GM19351 (cell line): Measurements from ENCODE around the gene MRNIP.
"Not testable (repeated sequence)": the region's sequence is repeated elsewhere in the genome, so short reads cannot be mapped to it uniquely, and the experiment has no call there.

ENCODE experiments used
- ATAC-seq: cut with Tn5 transposase; IDR thresholded peaks from one replicate; pipeline ENCODE4 v1.9.1; 2021; ENCODE audit warnings: mild to moderate bottlenecking, moderate library complexity; ENCODE audit not compliant: unreplicated experiment

MRNIP gene

DNA sequence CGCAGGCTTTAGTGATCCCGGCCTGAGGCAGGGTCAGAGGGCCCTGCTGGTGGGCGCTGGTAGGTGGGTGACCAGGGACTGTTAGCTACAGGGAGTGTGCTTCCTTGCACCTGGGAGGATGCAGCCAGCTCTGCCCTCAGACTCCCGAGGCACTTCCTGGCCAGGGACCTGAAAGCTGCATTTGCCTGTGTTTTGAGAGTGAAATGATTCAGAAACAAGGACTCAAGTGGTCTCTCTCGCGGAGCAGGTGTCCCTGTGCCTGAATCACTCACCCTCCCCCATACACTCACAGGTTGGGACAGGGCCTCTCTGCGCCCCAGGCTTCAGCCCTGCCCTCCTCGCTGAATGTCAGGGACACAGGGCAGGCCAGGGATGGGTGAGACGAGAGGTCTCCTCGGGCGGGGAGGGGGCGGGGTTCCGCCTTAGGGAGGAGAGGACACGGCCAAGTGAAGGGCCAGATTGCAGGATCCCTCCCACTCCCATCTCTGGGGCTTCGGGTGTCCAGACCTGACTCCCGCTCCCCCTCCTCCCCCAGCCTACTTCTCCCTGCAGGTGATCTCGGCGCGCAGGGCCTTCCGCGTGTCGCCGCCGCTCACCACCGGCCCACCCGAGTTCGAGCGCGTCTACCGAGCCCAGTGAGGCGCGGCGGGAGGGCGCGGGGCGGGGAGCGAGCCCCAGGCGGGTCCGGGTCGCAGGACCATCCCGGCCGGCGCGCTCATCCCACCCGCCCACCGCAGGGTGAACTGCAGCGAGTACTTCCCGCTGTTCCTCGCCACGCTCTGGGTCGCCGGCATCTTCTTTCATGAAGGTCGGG lies 63.4 kb downstream of the MRNIP start:
- no peak for ATAC-seq

DNA sequence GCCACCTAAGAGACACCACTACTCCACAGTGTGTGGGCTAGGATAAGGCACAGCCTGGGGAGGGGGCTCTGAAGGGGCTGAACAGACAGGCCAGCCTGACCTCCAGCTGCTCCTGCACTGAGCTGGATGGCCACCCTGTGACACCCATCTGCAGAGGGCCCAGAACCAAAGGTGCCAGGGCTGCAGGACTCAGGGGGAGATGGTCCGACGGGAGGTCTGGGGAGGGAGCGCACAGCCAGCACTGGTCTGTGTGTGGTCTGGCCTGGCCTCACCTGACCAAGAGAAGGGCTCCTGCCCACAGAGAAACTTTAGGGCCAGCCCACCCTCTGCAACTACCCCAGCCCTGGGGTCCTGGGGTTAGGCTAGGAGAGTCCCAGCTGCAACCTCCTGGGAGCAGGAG lies 64.0 kb downstream of the MRNIP start:
- ATAC-seq, result no peak

DNA sequence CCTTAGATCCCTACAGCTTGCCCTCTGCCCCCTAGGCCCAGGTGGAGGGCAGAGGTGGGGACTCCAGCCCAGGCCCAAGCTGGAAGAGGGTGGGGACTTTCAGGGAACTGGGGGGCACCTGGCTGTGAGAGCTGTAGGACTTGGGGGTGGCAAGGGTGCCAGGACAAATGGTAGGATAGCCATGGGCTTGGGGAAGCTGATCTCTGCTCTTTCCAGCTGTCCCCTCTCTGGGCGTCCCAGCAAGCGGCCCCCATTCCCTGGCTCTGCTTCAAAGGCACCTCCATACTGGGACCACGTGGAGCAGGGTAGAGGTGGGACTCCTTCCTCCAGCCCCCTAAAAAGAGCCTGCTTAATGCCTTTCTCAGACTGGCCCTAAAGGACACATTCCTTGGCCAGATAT lies 64.4 kb downstream of the MRNIP start:
- ATAC-seq, result no peak

DNA sequence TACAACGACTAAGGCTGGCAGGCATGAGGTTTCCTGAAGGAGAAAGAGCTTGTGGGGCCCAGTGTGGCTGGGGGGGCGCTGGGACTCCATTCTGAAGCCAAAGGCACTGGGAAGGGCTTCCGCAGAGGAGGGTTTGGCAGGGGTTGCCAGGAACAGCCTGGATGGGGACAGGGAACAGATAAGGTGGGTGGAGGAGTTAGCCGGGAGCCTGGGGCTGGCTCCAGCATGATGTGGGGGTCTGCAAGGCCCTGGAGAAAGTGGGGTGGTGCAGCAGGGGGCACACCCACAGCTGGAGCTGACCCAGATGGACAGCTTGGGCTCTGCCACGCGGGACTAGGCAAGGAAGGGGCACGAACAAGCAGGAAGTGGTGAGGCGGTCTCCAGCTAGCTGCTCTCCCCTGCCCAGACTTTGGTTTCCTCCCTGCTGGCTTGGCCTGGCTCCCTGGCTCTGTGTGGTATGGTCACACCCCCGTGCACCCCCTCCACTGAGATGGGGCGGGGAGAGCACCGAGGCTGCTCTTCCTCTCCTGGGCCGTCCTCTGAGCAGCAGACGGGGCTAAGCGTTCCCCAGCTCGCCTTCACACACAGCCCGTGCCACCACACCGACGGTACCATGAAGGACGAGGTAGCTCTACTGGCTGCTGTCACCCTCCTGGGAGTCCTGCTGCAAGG lies 65.0 kb downstream of the MRNIP start, which contains the start of gene LTC4S:
LTC4S (plus strand) TSS at position 519 of the 672 bp plus-strand sequence; CDS start at position 614, 95 bp downstream.
- no peak for ATAC-seq

DNA sequence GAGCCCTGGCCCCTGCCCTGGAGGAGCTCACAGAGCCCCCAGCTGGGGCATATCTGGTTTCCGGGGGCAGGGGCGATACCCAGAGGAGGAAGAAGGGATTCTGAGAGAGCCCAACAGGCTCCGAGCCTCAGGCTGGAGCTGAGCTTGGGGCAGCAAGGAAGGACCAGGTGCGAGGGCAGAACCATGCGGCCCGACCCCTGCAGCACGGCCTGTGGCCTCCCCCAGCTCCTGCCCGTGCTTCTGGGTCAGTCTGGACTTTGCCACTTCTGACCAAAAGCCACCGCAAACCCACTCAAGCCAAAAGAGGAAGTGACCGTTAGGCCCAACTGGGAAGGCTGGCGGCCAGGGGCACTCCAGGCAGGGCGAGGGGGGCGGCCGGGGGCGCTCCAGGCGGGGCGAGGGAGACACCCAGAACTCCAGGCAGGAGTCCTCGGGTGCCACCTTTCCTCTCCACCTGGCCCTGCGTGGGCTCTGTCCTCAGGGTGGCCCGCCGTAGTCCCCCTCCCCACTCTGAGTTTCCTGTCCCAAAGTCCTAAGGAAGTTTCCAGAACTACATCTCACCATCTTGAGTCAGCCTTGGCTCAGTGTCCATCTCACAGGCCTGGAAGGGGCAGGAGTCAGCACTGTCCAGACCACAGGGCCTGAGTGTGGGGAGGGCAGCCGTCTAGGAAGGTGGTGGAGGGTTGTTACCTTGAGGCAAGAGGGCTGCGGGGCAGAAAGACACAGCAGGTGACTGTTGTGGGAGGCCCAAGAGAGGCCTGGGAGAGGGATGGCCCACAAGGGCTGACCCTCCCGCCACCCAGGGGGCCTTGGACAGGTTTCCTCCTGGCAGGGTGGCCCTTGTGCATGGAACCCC lies 65.8 kb downstream of the MRNIP start:
- no peak for ATAC-seq

DNA sequence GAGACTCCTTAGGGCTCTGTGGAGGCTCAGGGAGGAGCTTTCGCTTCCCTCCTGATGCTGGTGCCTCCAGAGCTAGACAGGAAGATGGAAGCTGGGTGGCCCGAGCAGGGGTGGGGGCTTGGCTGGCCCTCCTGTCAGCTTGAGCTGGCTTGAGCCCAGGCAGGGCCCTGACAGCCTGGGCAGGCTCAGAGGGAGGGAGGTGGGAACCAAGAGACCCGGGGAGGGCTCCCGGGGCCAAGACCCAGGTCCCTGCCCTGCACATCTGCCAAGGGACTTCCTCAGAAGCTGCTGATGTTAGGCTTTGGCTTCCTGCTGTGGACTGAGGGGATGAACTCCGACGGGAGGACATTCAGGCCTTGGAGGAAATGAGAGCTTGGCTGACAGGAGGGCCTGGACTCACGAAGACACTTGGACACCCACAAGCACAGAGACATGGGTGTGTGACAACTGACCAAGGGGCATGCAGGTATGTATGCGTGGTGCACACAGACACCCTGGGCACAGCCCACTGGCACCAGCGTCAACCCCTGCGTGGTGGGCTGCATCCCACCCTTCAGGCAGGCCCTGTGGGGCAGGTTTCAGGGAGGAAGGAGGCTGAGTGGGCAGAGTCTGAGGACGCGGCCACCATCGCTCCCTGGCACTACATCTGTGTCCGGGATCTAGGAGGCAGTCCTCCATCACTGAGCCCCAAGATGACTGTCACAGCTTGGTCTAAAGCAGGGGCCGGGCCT lies 66.6 kb downstream of the MRNIP start:
- ATAC-seq, result no peak

GRCh38 chr5:179789278-179789677 lies 69.3 kb downstream of the MRNIP start:
- ATAC-seq, result not testable (repeated sequence)

- no peak for ATAC-seq
These were observed 70.3 kb downstream of the MRNIP start for GRCh38 chr5:179788193-179788854.
